Measurements from ENCODE around the gene CDH22. TPM values are rescaled to one million over a fixed set of nuclear protein-coding genes. Genes with fewer than 3 reads are reported as not detected.
A peak's percentile ranks its signal among the peaks of the same experiment; 100 is the strongest.

The CDH22 gene
- total and polyA plus RNA-seq, 11 donors, result 0.03 to 0.90 (median 0.48) TPM

DNA sequence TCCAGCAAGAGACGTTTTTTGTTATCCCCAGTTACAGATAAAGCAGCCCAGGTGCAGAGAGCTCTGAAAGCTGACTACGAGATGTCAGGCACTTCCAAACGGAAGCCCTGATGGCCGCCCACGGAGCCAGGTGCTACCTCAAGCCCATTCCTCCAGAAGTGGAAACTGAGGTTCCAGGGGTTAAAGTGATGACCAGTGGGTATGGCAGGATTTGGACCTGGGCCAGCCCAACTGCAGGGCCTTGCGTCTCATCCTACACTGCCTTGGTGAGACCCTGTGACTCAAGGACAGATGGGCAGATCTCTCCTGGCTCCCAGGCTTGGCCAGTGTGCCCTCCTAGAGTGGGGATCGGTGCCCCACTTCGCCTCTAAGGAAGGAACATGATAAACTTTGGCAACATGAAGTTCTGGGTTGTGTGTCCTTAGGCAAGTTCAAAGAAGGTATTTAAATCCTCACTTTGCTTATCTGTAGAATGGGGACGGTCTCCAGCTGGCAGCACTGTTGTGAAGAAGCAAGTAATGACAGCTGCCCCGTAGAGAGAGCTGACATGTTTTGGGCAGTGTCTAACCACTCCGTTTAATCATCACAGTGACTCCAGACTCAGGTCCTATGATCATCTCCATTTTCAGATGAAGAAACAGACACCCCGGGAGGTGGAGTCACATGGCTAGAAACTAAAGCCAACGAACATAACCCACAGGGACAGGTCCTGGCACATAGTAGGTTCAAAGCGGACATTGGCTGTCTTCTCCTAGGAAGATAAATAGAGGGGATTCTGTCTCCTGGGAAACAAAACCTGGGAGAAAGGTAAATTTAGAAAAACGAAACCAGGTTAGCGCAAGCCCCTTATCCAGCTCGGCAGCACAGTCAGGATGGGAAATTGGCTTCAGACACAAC is 34.4 kb upstream of the CDH22 start:
- Histone ChIP-seq H3K9me3 (no peaks in the 10 kb centered on the region), H3K4me3 (no peak overlapping the region), H3K36me3 (peaks cover 0 to 6% (median 0%) of the 10 kb centered on the region in 9 donors), H3K27me3 (peaks cover 7 to 58% (median 25%) of the 10 kb centered on the region in 9 donors), H3K4me1 (peaks cover 0 to 11% (median 8%) of the 10 kb centered on the region in 12 donors), H3K27ac (no peak overlapping the region)
- TF ChIP-seq, protein P1, sequence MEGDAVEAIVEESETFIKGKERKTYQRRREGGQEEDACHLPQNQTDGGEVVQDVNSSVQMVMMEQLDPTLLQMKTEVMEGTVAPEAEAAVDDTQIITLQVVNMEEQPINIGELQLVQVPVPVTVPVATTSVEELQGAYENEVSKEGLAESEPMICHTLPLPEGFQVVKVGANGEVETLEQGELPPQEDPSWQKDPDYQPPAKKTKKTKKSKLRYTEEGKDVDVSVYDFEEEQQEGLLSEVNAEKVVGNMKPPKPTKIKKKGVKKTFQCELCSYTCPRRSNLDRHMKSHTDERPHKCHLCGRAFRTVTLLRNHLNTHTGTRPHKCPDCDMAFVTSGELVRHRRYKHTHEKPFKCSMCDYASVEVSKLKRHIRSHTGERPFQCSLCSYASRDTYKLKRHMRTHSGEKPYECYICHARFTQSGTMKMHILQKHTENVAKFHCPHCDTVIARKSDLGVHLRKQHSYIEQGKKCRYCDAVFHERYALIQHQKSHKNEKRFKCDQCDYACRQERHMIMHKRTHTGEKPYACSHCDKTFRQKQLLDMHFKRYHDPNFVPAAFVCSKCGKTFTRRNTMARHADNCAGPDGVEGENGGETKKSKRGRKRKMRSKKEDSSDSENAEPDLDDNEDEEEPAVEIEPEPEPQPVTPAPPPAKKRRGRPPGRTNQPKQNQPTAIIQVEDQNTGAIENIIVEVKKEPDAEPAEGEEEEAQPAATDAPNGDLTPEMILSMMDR (IDR thresholded peaks at IDR 0.05), result no peak
- TF ChIP-seq POLR2A (IDR thresholded peaks at IDR 0.05), result no peak
- intact Hi-C loops (cut with DNase I), result loop anchor here in 3 of 10 donors (10.0 kb wide), 1 partner anchor 318 kb away; the partner anchor contains the start of gene SLC12A5 (in 3 of the 3)
- ATAC-seq (no peak), DNase-seq (peak in 1 of 5 donors; percentile 26)
- 35 to 42% (median 38%) methylated on average over 12 to 17 of the region's 17 CpGs for WGBS, 4 donors

DNA sequence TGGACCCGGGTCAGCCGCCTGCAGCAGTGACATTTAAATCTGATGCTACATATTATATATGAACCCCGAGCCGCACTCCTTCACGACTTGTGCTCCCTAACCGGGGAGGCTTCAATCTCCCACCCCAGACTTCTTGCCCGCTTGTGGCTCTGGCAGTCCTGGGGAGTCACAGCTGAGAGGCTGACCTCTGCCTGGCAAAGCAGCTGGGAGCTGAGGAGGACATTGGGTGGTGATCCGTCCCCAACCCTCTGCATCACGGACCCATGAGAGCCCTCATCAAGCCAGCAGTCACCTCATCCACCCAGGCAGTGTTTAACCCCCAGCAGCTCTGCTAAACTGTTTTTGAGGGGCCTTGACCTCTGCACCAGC is 33.7 kb upstream of the CDH22 start:
- peaks cover 9 to 65% (median 31%) of the 10 kb centered on the region in 9 donors for H3K27me3 ChIP-seq
- no peaks in the 10 kb centered on the region for H3K9me3 ChIP-seq
- ATAC-seq (no peak), DNase-seq (peak in 1 of 5 donors; percentile 46)
- WGBS, 4 donors, result 46 to 59% (median 55%) methylated on average over 9 of the region's 9 CpGs
- no peak overlapping the region for H3K4me3 ChIP-seq
- peaks cover 0 to 11% (median 8%) of the 10 kb centered on the region in 12 donors for H3K4me1 ChIP-seq
- intact Hi-C loops (cut with DNase I), result loop anchor here in 3 of 10 donors (10.0 kb wide), 1 partner anchor 317 kb away; the partner anchor contains the start of gene SLC12A5 (in 3 of the 3)
- H3K36me3 ChIP-seq, result peaks cover 0 to 6% (median 0%) of the 10 kb centered on the region in 9 donors
- TF ChIP-seq, protein P1 (IDR thresholded peaks at IDR 0.05), result no peak
- no peak for TF ChIP-seq POLR2A (IDR thresholded peaks at IDR 0.05)
- no peak overlapping the region for H3K27ac ChIP-seq

DNA sequence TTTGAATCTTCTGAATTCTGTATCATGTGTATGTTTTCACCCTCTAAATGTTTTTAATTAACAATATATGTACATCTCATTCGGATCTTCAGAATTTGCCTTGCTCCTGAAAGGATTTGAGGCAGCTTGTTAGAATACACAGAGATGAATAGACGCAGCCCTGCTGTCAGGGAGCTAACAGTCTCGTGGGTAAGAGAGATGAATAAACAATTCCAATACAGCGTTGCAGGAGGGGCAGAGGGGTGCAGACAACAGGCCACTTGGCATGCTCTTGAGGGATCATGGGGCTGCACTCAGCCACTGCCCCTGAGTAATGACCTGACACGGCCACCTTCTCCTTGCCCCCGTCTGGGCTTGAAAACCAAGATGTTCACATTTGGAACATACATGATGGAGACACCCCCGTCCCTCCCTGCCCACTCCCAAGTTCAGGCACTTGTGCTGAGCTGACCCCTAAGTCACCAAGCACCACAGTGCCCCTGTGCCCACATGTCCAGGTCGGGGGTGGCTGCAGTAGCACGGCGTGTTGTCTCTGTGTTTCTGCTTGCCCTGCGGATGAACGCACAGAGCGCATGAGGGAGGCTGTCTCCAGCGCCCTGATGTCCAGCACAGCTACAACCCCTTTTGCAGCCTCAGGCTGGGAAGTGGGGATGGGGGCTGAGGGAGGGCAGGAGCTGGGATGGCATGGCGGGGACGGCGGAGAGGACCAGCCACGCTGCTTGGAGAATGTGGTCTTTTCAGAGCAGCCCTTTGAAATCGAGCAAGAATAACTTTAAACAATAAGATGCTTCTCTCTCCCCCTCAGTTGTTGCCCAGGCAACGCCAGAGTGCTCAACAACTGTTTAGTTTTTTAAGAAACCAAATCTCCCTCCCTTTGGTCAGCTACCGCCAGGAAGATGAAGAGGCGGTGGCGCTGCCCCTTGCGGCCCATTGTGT is 33.0 kb upstream of the CDH22 start:
- Histone ChIP-seq H3K9me3 (no peaks in the 10 kb centered on the region), H3K27ac (no peak overlapping the region), H3K4me3 (no peak overlapping the region), H3K36me3 (peaks cover 0 to 3% (median 0%) of the 10 kb centered on the region in 9 donors), H3K27me3 (peaks cover 14 to 72% (median 37%) of the 10 kb centered on the region in 9 donors), H3K4me1 (peaks cover 0 to 11% (median 8%) of the 10 kb centered on the region in 12 donors)
- ATAC-seq (no peak), DNase-seq (peak in 1 of 5 donors; percentile 43)
- 53 to 63% (median 61%) methylated on average over 22 to 24 of the region's 24 CpGs for WGBS, 4 donors
- intact Hi-C loops (cut with DNase I), result loop anchor here in 3 of 10 donors (10.0 kb wide), 1 partner anchor 317 kb away; the partner anchor contains the start of gene SLC12A5 (in 3 of the 3)
- TF ChIP-seq, protein P1 (IDR thresholded peaks at IDR 0.05), result no peak
- no peak for TF ChIP-seq POLR2A (IDR thresholded peaks at IDR 0.05)
